HepG2 (cell line): ENCODE results near the gene DYRK1B. TPM values are rescaled to one million over a fixed set of nuclear protein-coding genes. Genes with fewer than 3 reads are reported as not detected.
A peak's percentile ranks its signal among the peaks of the same experiment; 100 is the strongest.

Experiments used
- EED ChIP-seq: sonication (generic); formaldehyde crosslinking; IDR thresholded peaks from 2 replicates; pipeline ENCODE4 v1.5.0; 2020; ENCODE audit warnings: mild to moderate bottlenecking, missing genetic modification reagents
- EHMT2 ChIP-seq: fragments of 200-600 bp; sonication (generic); IDR thresholded peaks from 2 replicates; pipeline ENCODE4 v1.7.0; 2017; ENCODE audit warnings: antibody characterized with exemption, low read depth, low read length, borderline replicate concordance
- GABPA ChIP-seq, 2 experiments: IDR thresholded peaks; 2 replicates each; pipeline ENCODE4 v1.6.1; 2011 to 2016; ENCODE audit warnings: low read depth in 2 of 2, low read length in 1 of 2, missing biosample characterization in 1 of 2, missing genetic modification characterization in 1 of 2
- KDM3A ChIP-seq: IDR thresholded peaks from 2 replicates; pipeline ENCODE4 v1.6.1; 2018; ENCODE audit warnings: low read depth, missing compliant biosample characterization
- MYC ChIP-seq: sonication (generic); formaldehyde crosslinking; IDR thresholded peaks from 2 replicates; pipeline ENCODE4 v1.9.0; 2021; ENCODE audit warnings: missing genetic modification reagents, borderline replicate concordance
- NR2F1 ChIP-seq, 2 experiments: fragments of 450-650 bp in 1 of 2; formaldehyde crosslinking in 1 of 2; IDR thresholded peaks; 2 replicates each; pipeline versions ENCODE4 v1.5.0 to v1.6.1; 2016 to 2020; ENCODE audit warnings: mild to moderate bottlenecking in 1 of 2, missing compliant biosample characterization in 1 of 2, missing genetic modification reagents in 1 of 2, moderate library complexity in 1 of 2
- SKI ChIP-seq: fragments of 450-650 bp; IDR thresholded peaks from one replicate; pipeline ENCODE4 v1.6.1; 2018; ENCODE audit warnings: mild to moderate bottlenecking; ENCODE audit not compliant: partially characterized antibody
- ZNF234 ChIP-seq: sonication (generic); formaldehyde crosslinking; conservative IDR thresholded peaks from 2 replicates; pipeline ENCODE4 v1.5.1; 2020; ENCODE audit warnings: mild to moderate bottlenecking, missing genetic modification reagents
- ZNF296 ChIP-seq: sonication (generic); formaldehyde crosslinking; conservative IDR thresholded peaks from 2 replicates; pipeline ENCODE4 v1.5.0; 2020; ENCODE audit warnings: mild to moderate bottlenecking, missing genetic modification reagents
- ZNF432 ChIP-seq: sonication (generic); formaldehyde crosslinking; IDR thresholded peaks from 2 replicates; pipeline ENCODE4 v1.5.0; 2020; ENCODE audit warnings: missing genetic modification reagents, mild to moderate bottlenecking, borderline replicate concordance
- ZNF703 ChIP-seq: sonication (generic); formaldehyde crosslinking; IDR thresholded peaks from 2 replicates; pipeline ENCODE4 v1.5.1; 2020; ENCODE audit warnings: missing genetic modification reagents, mild to moderate bottlenecking, moderate library complexity, borderline replicate concordance
- polyA plus RNA-seq, 8 experiments: library from polyadenylated mRNA; depleted of rRNA in 3 of 8; stranded (reverse) in 7 of 8; unstranded in 1 of 8; fragments of >200 nt; fragmentation: Illumina TruSeq in 4 of 8; extraction: Trizol in 4 of 8; gene quantifications; 2 replicates each; pipeline versions ENCODE4 v1.2.1 to v1.2.3, GENCODE V29; 2011 to 2016; ENCODE audit warnings: low read depth in 4 of 8, missing spikeins in 1 of 8, mixed read lengths in 1 of 8; ENCODE audit not compliant: insufficient read depth in 1 of 8
- total RNA-seq, 5 experiments: library from RNA; depleted of rRNA; stranded (reverse); fragments of >200 nt; fragmentation: Illumina TruSeq; extraction: Trizol; gene quantifications; 2 replicates each; pipeline ENCODE4 v1.2.3, GENCODE V29; 2016; ENCODE audit warnings: low read depth in 1 of 5
- TF ChIP-seq, protein P1 (sequence below): sonication (generic); formaldehyde crosslinking; IDR thresholded peaks from 2 replicates; pipeline ENCODE4 v1.5.0; 2020; ENCODE audit warnings: mild to moderate bottlenecking, missing genetic modification reagents, borderline replicate concordance
- TF ChIP-seq, protein P2 (sequence below): sonication (generic); formaldehyde crosslinking; IDR thresholded peaks from 2 replicates; pipeline ENCODE4 v1.5.1; 2020; ENCODE audit warnings: mild to moderate bottlenecking, missing genetic modification reagents, borderline replicate concordance
- TF ChIP-seq, protein P3 (sequence below): sonication (generic); formaldehyde crosslinking; IDR thresholded peaks from 2 replicates; pipeline ENCODE4 v1.4.0; 2020; ENCODE audit warnings: missing genetic modification reagents
- TF ChIP-seq, protein P4 (sequence below): sonication (generic); formaldehyde crosslinking; IDR thresholded peaks from 2 replicates; pipeline ENCODE4 v1.5.0; 2020; ENCODE audit warnings: missing genetic modification reagents, mild to moderate bottlenecking, borderline replicate concordance

The DYRK1B gene
- total and polyA plus RNA-seq, 2 of the 13 experiments (the other 11 are each of a cell fraction or from before 2014, with no cell fraction given) = 0.82 to 1.3 TPM

DNA sequence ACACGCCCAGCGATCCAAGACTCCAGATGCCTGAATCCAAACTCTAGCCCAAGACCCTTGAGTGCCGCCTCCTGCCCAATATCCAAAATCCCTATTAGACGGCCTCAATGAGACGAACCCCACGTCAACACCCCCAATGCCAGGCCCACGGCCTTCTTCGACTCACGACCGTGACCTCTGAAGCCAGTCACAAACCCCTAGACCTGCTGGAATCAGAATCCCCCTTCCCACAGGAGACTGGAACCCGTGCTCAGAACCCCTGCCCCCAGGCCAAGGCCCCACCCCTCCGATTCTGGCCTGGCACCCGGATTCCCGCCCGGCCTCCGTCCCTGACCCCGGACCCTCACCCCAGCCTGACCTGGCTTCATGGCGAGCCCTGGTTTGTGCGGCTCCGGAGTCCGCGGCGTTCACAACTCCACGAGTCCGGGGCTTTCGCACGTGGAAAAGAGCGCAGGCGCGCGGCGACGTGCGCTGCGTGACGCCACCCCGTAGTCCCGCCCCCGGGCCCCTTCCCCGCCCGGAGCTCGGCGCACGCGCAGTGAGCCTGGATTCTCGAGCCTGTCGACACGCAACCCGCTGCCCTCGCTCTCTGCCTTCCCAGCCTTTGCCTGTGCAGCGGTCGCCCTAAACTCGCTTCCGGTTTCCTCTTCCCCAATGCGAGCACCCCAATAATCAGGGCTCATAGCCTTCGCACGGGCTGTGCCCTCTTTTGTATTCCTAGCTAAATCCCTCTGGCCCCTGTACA, 12.1 kb upstream of the DYRK1B start, which contains the start of gene FBL (continued):
- TF ChIP-seq, protein P1, sequence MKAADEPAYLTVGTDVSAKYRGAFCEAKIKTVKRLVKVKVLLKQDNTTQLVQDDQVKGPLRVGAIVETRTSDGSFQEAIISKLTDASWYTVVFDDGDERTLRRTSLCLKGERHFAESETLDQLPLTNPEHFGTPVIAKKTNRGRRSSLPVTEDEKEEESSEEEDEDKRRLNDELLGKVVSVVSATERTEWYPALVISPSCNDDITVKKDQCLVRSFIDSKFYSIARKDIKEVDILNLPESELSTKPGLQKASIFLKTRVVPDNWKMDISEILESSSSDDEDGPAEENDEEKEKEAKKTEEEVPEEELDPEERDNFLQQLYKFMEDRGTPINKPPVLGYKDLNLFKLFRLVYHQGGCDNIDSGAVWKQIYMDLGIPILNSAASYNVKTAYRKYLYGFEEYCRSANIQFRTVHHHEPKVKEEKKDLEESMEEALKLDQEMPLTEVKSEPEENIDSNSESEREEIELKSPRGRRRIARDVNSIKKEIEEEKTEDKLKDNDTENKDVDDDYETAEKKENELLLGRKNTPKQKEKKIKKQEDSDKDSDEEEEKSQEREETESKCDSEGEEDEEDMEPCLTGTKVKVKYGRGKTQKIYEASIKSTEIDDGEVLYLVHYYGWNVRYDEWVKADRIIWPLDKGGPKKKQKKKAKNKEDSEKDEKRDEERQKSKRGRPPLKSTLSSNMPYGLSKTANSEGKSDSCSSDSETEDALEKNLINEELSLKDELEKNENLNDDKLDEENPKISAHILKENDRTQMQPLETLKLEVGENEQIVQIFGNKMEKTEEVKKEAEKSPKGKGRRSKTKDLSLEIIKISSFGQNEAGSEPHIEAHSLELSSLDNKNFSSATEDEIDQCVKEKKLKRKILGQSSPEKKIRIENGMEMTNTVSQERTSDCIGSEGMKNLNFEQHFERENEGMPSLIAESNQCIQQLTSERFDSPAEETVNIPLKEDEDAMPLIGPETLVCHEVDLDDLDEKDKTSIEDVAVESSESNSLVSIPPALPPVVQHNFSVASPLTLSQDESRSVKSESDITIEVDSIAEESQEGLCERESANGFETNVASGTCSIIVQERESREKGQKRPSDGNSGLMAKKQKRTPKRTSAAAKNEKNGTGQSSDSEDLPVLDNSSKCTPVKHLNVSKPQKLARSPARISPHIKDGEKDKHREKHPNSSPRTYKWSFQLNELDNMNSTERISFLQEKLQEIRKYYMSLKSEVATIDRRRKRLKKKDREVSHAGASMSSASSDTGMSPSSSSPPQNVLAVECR (CRISPR knock-in tag) = peak; percentile 89
- TF ChIP-seq, protein P2, sequence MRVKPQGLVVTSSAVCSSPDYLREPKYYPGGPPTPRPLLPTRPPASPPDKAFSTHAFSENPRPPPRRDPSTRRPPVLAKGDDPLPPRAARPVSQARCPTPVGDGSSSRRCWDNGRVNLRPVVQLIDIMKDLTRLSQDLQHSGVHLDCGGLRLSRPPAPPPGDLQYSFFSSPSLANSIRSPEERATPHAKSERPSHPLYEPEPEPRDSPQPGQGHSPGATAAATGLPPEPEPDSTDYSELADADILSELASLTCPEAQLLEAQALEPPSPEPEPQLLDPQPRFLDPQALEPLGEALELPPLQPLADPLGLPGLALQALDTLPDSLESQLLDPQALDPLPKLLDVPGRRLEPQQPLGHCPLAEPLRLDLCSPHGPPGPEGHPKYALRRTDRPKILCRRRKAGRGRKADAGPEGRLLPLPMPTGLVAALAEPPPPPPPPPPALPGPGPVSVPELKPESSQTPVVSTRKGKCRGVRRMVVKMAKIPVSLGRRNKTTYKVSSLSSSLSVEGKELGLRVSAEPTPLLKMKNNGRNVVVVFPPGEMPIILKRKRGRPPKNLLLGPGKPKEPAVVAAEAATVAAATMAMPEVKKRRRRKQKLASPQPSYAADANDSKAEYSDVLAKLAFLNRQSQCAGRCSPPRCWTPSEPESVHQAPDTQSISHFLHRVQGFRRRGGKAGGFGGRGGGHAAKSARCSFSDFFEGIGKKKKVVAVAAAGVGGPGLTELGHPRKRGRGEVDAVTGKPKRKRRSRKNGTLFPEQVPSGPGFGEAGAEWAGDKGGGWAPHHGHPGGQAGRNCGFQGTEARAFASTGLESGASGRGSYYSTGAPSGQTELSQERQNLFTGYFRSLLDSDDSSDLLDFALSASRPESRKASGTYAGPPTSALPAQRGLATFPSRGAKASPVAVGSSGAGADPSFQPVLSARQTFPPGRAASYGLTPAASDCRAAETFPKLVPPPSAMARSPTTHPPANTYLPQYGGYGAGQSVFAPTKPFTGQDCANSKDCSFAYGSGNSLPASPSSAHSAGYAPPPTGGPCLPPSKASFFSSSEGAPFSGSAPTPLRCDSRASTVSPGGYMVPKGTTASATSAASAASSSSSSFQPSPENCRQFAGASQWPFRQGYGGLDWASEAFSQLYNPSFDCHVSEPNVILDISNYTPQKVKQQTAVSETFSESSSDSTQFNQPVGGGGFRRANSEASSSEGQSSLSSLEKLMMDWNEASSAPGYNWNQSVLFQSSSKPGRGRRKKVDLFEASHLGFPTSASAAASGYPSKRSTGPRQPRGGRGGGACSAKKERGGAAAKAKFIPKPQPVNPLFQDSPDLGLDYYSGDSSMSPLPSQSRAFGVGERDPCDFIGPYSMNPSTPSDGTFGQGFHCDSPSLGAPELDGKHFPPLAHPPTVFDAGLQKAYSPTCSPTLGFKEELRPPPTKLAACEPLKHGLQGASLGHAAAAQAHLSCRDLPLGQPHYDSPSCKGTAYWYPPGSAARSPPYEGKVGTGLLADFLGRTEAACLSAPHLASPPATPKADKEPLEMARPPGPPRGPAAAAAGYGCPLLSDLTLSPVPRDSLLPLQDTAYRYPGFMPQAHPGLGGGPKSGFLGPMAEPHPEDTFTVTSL (CRISPR knock-in tag) = no peak
- TF ChIP-seq, protein P3, sequence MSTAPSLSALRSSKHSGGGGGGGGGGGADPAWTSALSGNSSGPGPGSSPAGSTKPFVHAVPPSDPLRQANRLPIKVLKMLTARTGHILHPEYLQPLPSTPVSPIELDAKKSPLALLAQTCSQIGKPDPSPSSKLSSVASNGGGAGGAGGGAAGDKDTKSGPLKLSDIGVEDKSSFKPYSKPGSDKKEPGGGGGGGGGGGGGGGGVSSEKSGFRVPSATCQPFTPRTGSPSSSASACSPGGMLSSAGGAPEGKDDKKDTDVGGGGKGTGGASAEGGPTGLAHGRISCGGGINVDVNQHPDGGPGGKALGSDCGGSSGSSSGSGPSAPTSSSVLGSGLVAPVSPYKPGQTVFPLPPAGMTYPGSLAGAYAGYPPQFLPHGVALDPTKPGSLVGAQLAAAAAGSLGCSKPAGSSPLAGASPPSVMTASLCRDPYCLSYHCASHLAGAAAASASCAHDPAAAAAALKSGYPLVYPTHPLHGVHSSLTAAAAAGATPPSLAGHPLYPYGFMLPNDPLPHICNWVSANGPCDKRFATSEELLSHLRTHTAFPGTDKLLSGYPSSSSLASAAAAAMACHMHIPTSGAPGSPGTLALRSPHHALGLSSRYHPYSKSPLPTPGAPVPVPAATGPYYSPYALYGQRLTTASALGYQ = no peak
- TF ChIP-seq EHMT2 = no peak
- TF ChIP-seq EED = no peak
- no peak for TF ChIP-seq ZNF296 (CRISPR knock-in tag)
- TF ChIP-seq ZNF234 (CRISPR knock-in tag) = 0 out of 2 replicates have a peak, but pooled peaks have one; percentile 32
- 0 out of 2 replicates have a peak, but pooled peaks have one; percentile 28 for TF ChIP-seq KDM3A
- no peak for TF ChIP-seq ZNF703 (CRISPR knock-in tag)
- no peak for TF ChIP-seq GABPA (IDR thresholded peaks at IDR 0.05; ENCODE audit: low read depth, low read length)
- peak; percentile 53 for TF ChIP-seq GABPA (CRISPR knock-in tag; IDR thresholded peaks at IDR 0.05; ENCODE audit: low read depth)
- TF ChIP-seq, protein P4, sequence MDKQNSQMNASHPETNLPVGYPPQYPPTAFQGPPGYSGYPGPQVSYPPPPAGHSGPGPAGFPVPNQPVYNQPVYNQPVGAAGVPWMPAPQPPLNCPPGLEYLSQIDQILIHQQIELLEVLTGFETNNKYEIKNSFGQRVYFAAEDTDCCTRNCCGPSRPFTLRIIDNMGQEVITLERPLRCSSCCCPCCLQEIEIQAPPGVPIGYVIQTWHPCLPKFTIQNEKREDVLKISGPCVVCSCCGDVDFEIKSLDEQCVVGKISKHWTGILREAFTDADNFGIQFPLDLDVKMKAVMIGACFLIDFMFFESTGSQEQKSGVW (CRISPR knock-in tag) = no peak
- TF ChIP-seq SKI = no peak
- peak in 1 of 2 experiments; percentile 28; a peak in 1 of 4 replicates for TF ChIP-seq NR2F1 (CRISPR knock-in tag; IDR thresholded peaks at IDR 0.05)
- TF ChIP-seq MYC (CRISPR knock-in tag) = peak; percentile 94
- no peak for TF ChIP-seq ZNF432 (CRISPR knock-in tag)
